Measurements from ENCODE around the gene DAPK3.

Gene DAPK3

DNA sequence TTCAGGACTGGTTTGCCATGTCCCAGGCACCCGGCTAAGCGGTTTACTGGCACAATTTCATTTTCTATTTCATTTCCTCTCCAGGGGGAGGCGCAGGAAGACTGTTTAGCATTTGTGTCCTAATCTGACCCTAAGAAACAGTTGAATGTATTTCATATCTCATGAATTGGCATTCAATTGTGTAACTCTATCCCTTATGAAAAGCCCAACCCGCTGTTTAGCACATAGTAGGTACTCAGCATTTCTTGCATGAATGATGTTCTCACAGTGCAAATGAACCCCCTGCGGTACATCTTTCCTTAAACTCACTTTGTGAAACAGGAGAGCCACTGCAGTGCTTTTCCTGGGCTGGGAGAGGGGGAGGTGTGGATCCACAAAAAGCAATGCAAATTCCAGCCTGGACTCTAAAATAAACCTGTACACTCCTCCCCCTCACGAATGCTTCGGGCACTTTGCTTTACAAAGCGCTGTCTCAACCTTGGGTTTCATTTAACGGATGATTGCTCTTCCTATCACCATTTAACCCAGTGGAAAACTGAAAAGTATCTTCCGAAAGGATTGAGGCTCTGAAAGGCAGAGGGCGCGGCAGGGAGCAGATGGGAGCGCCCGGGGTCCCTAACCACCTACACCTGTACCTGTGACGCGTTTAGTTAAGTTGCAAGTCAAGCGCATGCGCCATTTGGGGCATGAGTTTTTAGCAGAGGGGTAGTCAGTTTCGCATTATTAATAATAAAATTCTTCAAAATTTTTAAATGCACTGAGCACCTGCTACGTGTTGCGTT lies 15.6 kb upstream of the DAPK3 start (continued):
- TF ChIP-seq SCRT2 (tag by site-specific recombination; IDR thresholded peaks at IDR 0.05) (peak; percentile 41; the same call in 1 of the 2 replicates), ZNF610 (tag by site-specific recombination; IDR thresholded peaks at IDR 0.05; ENCODE audit: borderline replicate concordance) (0 out of 2 replicates have a peak, but pooled peaks have one; percentile 28), ZNF121 (tag by site-specific recombination; IDR thresholded peaks at IDR 0.05) (no peak), ZBTB8A (tag by site-specific recombination; IDR thresholded peaks at IDR 0.05) (no peak), ZNF433 (tag by site-specific recombination; IDR thresholded peaks at IDR 0.05; ENCODE audit: low read depth) (no peak), ZNF324 (tag by site-specific recombination; IDR thresholded peaks at IDR 0.05) (peak; percentile 73), IKZF3 (tag by site-specific recombination; IDR thresholded peaks at IDR 0.05) (peak; percentile 88), ZNF600 (tag by site-specific recombination; IDR thresholded peaks at IDR 0.05) (0 out of 2 replicates have a peak, but pooled peaks have one; percentile 27), ZNF677 (tag by site-specific recombination; IDR thresholded peaks at IDR 0.05) (no peak), ZNF629 (tag by site-specific recombination; IDR thresholded peaks at IDR 0.05) (peak; percentile 46), KLF10 (tag by site-specific recombination; IDR thresholded peaks at IDR 0.05) (peak; percentile 32), SP7 (tag by site-specific recombination; IDR thresholded peaks at IDR 0.05) (peak; percentile 74), ZBTB48 (tag by site-specific recombination; IDR thresholded peaks at IDR 0.05) (peak; percentile 58; the same call in 1 of the 2 replicates), ZNF76 (tag by site-specific recombination; IDR thresholded peaks at IDR 0.05; ENCODE audit: borderline replicate concordance, low read depth) (0 out of 2 replicates have a peak, but pooled peaks have one; percentile 24), ZFP41 (tag by site-specific recombination; IDR thresholded peaks at IDR 0.05; ENCODE audit: borderline replicate concordance) (no peak), ZSCAN23 (tag by site-specific recombination; IDR thresholded peaks at IDR 0.05) (peak; percentile 81; the same call in 1 of the 2 replicates), EGR2 (tag by site-specific recombination; IDR thresholded peaks at IDR 0.05; ENCODE audit: low read depth) (0 out of 2 replicates have a peak, but pooled peaks have one; percentile 21)
- TF ChIP-seq, protein P1, sequence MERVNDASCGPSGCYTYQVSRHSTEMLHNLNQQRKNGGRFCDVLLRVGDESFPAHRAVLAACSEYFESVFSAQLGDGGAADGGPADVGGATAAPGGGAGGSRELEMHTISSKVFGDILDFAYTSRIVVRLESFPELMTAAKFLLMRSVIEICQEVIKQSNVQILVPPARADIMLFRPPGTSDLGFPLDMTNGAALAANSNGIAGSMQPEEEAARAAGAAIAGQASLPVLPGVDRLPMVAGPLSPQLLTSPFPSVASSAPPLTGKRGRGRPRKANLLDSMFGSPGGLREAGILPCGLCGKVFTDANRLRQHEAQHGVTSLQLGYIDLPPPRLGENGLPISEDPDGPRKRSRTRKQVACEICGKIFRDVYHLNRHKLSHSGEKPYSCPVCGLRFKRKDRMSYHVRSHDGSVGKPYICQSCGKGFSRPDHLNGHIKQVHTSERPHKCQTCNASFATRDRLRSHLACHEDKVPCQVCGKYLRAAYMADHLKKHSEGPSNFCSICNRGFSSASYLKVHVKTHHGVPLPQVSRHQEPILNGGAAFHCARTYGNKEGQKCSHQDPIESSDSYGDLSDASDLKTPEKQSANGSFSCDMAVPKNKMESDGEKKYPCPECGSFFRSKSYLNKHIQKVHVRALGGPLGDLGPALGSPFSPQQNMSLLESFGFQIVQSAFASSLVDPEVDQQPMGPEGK (tag by site-specific recombination; IDR thresholded peaks at IDR 0.05), result peak; percentile 50
- TF ChIP-seq, protein P2, sequence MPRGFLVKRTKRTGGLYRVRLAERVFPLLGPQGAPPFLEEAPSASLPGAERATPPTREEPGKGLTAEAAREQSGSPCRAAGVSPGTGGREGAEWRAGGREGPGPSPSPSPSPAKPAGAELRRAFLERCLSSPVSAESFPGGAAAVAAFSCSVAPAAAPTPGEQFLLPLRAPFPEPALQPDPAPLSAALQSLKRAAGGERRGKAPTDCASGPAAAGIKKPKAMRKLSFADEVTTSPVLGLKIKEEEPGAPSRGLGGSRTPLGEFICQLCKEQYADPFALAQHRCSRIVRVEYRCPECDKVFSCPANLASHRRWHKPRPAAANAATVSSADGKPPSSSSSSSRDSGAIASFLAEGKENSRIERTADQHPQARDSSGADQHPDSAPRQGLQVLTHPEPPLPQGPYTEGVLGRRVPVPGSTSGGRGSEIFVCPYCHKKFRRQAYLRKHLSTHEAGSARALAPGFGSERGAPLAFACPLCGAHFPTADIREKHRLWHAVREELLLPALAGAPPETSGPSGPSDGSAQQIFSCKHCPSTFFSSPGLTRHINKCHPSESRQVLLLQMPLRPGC (tag by site-specific recombination; IDR thresholded peaks at IDR 0.05), result 0 out of 2 replicates have a peak, but pooled peaks have one; percentile 16
- TF ChIP-seq, protein P3, sequence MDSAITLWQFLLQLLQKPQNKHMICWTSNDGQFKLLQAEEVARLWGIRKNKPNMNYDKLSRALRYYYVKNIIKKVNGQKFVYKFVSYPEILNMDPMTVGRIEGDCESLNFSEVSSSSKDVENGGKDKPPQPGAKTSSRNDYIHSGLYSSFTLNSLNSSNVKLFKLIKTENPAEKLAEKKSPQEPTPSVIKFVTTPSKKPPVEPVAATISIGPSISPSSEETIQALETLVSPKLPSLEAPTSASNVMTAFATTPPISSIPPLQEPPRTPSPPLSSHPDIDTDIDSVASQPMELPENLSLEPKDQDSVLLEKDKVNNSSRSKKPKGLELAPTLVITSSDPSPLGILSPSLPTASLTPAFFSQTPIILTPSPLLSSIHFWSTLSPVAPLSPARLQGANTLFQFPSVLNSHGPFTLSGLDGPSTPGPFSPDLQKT (IDR thresholded peaks at IDR 0.05; ENCODE audit: borderline replicate concordance, low read depth, low read length), result no peak
- TF ChIP-seq, protein P4, sequence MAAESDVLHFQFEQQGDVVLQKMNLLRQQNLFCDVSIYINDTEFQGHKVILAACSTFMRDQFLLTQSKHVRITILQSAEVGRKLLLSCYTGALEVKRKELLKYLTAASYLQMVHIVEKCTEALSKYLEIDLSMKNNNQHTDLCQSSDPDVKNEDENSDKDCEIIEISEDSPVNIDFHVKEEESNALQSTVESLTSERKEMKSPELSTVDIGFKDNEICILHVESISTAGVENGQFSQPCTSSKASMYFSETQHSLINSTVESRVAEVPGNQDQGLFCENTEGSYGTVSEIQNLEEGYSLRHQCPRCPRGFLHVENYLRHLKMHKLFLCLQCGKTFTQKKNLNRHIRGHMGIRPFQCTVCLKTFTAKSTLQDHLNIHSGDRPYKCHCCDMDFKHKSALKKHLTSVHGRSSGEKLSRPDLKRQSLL (tag by site-specific recombination; IDR thresholded peaks at IDR 0.05), result no peak
- TF ChIP-seq, protein P5, sequence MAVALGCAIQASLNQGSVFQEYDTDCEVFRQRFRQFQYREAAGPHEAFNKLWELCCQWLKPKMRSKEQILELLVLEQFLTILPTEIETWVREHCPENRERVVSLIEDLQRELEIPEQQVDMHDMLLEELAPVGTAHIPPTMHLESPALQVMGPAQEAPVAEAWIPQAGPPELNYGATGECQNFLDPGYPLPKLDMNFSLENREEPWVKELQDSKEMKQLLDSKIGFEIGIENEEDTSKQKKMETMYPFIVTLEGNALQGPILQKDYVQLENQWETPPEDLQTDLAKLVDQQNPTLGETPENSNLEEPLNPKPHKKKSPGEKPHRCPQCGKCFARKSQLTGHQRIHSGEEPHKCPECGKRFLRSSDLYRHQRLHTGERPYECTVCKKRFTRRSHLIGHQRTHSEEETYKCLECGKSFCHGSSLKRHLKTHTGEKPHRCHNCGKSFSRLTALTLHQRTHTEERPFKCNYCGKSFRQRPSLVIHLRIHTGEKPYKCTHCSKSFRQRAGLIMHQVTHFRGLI (tag by site-specific recombination; IDR thresholded peaks at IDR 0.05), result peak; percentile 98
- TF ChIP-seq, protein P6, sequence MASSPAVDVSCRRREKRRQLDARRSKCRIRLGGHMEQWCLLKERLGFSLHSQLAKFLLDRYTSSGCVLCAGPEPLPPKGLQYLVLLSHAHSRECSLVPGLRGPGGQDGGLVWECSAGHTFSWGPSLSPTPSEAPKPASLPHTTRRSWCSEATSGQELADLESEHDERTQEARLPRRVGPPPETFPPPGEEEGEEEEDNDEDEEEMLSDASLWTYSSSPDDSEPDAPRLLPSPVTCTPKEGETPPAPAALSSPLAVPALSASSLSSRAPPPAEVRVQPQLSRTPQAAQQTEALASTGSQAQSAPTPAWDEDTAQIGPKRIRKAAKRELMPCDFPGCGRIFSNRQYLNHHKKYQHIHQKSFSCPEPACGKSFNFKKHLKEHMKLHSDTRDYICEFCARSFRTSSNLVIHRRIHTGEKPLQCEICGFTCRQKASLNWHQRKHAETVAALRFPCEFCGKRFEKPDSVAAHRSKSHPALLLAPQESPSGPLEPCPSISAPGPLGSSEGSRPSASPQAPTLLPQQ (tag by site-specific recombination; IDR thresholded peaks at IDR 0.05), result 0 out of 2 replicates have a peak, but pooled peaks have one; percentile 30
- TF ChIP-seq, protein P7, sequence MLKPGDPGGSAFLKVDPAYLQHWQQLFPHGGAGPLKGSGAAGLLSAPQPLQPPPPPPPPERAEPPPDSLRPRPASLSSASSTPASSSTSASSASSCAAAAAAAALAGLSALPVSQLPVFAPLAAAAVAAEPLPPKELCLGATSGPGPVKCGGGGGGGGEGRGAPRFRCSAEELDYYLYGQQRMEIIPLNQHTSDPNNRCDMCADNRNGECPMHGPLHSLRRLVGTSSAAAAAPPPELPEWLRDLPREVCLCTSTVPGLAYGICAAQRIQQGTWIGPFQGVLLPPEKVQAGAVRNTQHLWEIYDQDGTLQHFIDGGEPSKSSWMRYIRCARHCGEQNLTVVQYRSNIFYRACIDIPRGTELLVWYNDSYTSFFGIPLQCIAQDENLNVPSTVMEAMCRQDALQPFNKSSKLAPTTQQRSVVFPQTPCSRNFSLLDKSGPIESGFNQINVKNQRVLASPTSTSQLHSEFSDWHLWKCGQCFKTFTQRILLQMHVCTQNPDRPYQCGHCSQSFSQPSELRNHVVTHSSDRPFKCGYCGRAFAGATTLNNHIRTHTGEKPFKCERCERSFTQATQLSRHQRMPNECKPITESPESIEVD (tag by site-specific recombination; IDR thresholded peaks at IDR 0.05), result peak; percentile 55; the same call in 1 of the 2 replicates
- TF ChIP-seq, protein P8, sequence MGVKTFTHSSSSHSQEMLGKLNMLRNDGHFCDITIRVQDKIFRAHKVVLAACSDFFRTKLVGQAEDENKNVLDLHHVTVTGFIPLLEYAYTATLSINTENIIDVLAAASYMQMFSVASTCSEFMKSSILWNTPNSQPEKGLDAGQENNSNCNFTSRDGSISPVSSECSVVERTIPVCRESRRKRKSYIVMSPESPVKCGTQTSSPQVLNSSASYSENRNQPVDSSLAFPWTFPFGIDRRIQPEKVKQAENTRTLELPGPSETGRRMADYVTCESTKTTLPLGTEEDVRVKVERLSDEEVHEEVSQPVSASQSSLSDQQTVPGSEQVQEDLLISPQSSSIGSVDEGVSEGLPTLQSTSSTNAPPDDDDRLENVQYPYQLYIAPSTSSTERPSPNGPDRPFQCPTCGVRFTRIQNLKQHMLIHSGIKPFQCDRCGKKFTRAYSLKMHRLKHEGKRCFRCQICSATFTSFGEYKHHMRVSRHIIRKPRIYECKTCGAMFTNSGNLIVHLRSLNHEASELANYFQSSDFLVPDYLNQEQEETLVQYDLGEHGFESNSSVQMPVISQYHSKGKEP (tag by site-specific recombination; IDR thresholded peaks at IDR 0.05), result peak; percentile 86
